ENCODE results near the gene SLIT3.
A peak's percentile ranks its signal among the peaks of the same experiment; 100 is the strongest.

The SLIT3 gene

DNA sequence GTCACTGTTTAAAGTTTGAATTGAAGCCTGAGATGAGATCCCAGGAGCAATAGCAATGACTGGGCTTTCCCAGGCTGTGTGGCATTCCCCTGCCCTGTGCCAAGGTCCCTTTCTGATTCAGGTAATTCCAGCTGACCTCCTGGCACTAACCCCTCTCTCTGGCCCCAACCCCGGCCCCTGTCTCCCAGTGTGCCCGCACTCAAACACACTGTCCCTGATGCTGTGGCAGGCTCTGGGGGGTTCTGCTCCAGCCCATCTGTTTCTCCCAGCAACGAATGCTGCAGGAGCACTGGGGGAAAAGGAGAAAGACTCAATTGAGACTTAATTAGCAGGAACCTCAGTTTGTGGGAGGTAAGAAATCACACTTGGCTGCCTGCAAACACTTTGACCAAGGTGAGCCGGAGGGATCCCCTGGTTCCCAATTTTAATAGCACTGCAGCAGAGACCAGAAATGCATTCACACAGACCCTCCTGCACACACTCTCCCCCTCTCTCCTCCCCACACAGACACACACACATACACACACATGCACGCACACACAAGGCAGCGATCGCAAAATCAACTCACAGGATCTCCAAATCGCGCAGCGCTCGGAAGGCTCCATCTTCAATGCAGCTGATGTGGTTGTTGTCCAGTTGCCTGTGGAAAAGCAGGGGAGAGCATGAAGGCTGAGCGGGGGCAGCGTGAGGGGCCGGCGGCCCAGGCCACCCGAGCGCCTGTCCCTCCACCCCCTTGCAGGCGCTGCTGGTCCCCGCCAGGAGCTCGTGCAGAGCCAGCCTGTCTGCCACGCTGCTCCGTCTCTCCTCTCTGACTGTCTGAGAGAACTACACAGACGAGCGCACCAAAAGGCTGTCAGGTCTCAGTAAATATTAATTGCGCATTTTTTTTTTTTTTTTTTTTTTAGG lies 456.7 kb downstream of the SLIT3 start:
- no peak for DNase-seq

- no peak for DNase-seq
Observed at GRCh38 chr5:168843277-168844015, 457.5 kb downstream of the SLIT3 start.

DNA sequence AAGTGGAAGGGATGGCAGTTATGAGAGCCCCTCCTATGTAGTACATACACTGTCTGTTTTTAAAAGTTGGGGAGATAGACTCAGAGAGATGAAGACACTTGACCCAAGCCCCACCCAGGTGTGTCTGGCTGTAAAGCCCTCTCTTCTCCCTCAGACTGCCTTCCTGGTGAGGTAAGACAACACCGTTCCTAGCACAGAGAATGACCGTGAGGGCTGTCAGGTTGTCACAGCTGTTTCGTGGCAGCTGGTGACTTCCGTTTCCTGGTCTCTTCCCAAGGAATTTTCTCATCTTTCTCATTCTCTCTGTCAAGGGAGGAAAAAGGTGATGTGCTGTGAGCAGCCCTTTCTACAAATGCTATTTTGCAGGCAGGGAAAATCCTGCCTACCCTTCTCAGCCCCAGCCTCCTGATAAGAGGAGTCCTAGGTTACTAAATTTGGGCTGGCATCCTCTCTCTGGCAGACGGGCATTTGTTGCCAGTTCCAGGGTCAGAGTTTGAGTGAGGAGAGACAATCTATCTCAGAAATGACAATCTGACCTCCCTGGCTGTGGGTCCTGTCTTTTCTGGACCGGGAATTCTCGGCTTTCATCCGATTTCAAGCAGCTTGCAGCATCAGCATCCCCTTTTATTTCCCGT lies 458.3 kb downstream of the SLIT3 start:
- DNase-seq = no peak

GRCh38 chr5:168837852-168838251 lies 463.1 kb downstream of the SLIT3 start:
- DNase-seq = no peak

DNA sequence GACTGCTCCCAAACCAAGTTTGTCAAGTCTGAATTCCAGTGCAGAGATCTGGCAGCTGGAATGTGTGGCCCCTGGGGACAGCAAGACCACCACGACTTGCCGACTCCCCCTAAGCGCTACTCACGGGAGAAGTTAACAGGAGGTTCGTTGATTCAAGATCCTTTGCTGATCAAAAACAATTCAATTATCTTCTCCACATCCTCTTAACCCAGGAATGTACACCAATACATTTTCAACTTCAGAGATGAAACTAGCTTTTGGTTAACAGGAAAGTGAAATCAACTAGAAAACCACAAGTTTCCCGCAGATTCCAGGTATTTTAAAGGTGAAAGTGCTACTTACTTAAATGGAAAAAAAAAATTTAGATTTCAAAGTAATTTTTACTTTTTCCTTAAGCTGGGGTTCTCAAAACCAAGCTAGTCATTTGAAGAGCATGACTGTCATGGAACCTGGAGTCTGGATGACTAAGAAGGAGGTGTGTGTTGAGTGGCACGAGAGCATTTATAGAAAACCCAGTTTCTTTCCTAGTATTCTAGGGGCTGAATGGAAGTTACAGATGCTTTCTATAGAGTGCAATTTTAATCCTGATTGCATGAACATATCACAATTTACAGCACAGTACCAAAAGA lies 464.2 kb downstream of the SLIT3 start:
- DNase-seq = no peak

GRCh38 chr5:168833936-168834335 lies 467.0 kb downstream of the SLIT3 start:
- no peak for DNase-seq

DNA sequence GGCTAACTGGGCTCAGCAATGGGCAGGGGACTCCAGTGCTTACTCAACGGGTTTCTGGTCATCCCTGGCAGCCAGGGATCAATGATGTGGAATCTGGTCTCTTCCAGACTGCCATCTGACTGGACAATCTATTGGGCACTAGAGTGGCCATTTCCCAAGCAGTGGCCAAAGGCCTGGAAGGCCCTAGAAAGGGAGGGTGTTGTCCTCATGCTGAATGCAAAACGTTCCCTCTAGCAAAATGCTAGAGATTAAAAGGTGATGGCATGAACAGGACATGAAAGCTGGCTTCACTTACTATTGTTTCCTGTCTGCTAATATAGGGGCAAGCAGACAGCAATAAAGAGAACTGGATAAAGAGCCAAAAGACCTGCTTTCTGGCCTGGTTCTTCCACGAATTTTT lies 467.6 kb downstream of the SLIT3 start:
- no peak for DNase-seq

DNA sequence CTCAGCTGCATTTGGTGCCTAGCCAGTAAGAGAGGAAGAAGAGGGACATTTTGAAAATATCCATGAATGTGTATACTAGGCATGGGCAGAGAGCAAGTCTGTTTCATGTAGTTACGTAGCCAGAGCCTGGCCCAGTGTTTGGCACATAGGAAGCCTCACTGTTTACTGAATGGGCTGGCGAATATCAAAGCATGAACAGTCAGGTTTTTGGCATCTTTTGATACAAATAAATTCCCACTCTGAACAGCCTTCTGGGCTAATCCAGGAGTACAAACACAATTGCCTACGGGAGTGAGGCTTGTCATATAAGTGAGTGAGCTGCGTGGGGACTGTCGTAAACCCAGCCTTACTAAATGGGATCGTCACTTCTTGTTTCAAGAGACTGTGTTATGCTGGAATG lies 468.6 kb downstream of the SLIT3 start:
- DNase-seq = no peak

DNA sequence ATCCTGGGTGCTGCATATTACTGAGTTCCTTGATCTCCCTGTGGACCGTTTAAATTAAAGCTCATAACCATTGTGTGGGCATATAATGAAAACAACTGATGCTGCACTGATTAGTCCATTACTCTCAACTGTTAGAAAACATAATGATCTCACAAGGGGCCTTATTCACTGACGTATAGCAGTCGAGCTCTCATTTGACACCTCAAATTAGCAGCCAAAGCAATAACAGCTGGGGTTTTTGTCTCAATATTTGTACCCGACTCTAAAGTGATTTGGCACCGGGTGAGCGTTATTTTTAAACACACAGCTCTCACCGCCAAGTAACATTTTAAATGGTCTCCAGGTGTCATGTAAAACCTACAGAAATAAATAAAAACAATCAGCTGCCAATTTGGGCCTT lies 469.6 kb downstream of the SLIT3 start:
- no peak for DNase-seq

- no peak for DNase-seq
Observed at GRCh38 chr5:168830833-168831232, 470.1 kb downstream of the SLIT3 start.

DNA sequence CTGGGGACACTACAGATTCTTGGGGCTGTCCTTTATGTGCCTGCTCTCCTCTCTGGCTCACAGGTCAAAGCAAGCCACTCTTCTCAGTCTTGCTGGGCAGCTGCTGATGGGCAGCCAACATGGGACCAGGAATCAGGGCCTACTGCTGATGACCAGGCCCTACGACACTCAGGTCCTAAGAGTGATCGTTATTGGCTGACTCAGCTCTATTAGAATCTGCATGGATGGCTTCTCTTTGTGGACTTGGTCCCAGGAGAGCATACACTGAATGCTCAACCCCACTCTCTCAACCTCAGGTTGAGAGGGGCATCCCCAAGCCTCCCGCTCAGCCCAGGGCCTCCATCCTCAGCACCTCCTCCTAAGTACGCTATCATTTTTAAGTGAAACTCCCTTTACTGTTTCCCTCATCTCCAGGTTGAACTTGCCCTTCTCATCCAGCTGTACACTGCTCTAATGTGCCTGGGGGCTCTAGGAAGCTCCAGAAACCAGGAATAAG lies 471.0 kb downstream of the SLIT3 start:
- DNase-seq = no peak

GRCh38 chr5:168829044-168829443 lies 471.9 kb downstream of the SLIT3 start:
- DNase-seq = no peak

GRCh38 chr5:168827636-168828035 lies 473.3 kb downstream of the SLIT3 start:
- no peak for DNase-seq

GRCh38 chr5:168826246-168826725 lies 474.7 kb downstream of the SLIT3 start:
- DNase-seq = no peak

- DNase-seq = no peak
Observed at GRCh38 chr5:168822745-168823281, 478.1 kb downstream of the SLIT3 start.

DNA sequence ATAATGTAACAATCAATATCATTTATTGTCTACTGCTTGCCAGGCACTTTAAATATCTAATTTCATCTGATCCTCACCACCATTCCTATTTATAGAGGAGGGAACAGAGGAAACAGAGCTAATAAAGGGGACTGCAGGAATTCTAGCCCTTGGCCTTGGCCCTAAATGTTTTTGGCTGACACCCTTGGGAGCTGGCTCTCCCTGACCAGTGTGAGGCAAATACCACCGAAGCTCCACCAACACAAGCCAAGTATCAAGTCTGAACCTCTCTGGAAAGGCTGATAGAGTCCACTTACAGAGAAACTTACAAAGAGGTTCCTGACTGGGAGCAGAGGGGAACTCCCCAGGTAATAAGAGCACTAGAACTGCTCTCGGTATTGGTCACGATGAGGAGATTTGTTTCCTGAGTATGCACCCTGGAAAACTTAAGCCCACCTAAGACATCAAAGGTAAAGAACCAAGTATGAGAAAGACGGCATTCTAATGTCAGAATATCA lies 478.6 kb downstream of the SLIT3 start:
- DNase-seq = no peak

- DNase-seq = no peak
Observed at GRCh38 chr5:168820874-168821273, 480.1 kb downstream of the SLIT3 start.

DNA sequence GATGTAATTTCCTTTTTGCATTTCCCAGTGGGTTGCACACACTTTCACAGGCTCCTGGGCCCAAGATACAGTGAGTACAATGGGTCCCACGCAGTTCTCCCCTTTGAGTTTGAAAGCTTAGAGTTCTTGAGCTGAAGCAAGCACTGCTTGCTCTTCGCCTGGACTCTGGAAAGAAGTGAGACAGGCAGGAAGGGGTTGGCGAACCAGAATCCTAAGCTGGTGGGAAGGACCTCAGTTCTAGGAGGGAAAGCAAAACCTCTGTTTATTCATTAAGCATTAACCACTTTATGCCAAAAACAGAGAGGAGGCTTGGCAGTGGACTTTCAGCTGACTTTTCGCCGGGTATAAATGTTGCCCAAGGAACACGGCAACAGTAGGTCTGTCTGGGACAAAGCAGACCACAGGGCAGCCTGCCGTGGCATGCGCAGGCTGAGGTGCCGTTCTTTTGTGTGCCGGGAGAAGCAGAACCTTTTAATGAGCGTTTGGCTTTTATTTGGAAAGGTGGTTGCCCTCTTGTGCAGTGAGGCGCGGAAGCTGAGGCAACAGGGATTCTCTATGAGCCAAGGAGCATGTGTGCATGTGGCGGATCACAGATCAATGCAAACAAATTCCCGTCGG lies 481.8 kb downstream of the SLIT3 start:
- DNase-seq = peak; percentile 71

DNA sequence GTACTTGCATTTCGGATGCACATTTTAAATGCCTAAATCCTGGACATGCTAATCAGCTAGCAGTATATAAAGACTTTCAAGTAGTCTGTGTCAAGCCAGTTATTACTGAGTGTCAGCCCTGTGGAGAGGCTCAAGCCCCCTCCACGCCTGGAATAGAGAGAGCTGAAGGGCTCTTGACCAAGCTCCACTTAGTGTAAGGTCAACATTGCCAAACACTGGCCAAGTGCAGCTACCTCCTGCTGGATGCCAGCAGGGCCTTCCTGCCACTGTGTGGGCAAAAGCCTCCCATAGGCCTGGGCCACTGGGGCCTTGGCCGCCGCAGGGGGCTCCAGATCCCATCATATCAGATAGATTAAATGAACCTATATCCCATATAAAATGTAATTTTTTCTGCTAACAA lies 482.4 kb downstream of the SLIT3 start:
- DNase-seq = peak; percentile 78

- no peak for DNase-seq
Observed at GRCh38 chr5:168817591-168817990, 483.3 kb downstream of the SLIT3 start.

- DNase-seq = no peak
Observed at GRCh38 chr5:168816661-168817060, 484.3 kb downstream of the SLIT3 start.
